Measurements from ENCODE around the gene CENPU. TPM values are rescaled to one million over a fixed set of nuclear protein-coding genes. Genes with fewer than 3 reads are reported as not detected.

CENPU gene
- polyA plus RNA-seq, 1 experiment, result 3.0 TPM

GRCh38 chr4:184760681-184761080 is 26.8 kb upstream of the CENPU start:
- CTCF ChIA-PET, result no interaction called here
- no peak for DNase-seq (ENCODE audit: low read depth)

GRCh38 chr4:184757810-184758209 is 23.9 kb upstream of the CENPU start:
- no peak for DNase-seq (ENCODE audit: low read depth)
- POLR2A ChIA-PET, result interaction anchor here (0.6 kb wide), 1 partner anchor 56 kb away, joined by 3 read pairs; no protein-coding TSS in a partner anchor
- H3K27me3 ChIP-seq (ENCODE audit: control insufficient read depth, insufficient read depth, low read length), result no peaks in the 10 kb centered on the region
- H3K36me3 ChIP-seq (ENCODE audit: control insufficient read depth, insufficient read depth, low read length), result no peaks in the 10 kb centered on the region
- CTCF ChIA-PET, result interaction anchor here (0.8 to 1.4 kb wide), 2 partner anchors 11 to 12 kb away, joined by 3 to 6 read pairs; no protein-coding TSS in a partner anchor
- H3K4me3 ChIP-seq (ENCODE audit: low read depth, low read length), result no peak overlapping the region
- TF ChIP-seq CTCF (IDR thresholded peaks at IDR 0.05; ENCODE audit: insufficient read depth, low read depth, low read length), result no peak

More at GRCh38 chr4:184760681-184761080, 26.8 kb upstream of the CENPU start:
- Histone ChIP-seq H3K36me3 (ENCODE audit: control insufficient read depth, insufficient read depth, low read length) (no peaks in the 10 kb centered on the region), H3K27me3 (ENCODE audit: control insufficient read depth, insufficient read depth, low read length) (no peaks in the 10 kb centered on the region), H3K4me3 (ENCODE audit: low read depth, low read length) (no peak overlapping the region)
- TF ChIP-seq CTCF (IDR thresholded peaks at IDR 0.05; ENCODE audit: insufficient read depth, low read depth, low read length), result no peak
- POLR2A ChIA-PET, result no interaction called here

GRCh38 chr4:184756399-184756798 is 22.5 kb upstream of the CENPU start:
- no peak for TF ChIP-seq CTCF (IDR thresholded peaks at IDR 0.05; ENCODE audit: insufficient read depth, low read depth, low read length)

GRCh38 chr4:184755278-184755677 is 21.4 kb upstream of the CENPU start:
- H3K4me3 ChIP-seq (ENCODE audit: low read depth, low read length), result no peak overlapping the region

More at GRCh38 chr4:184756399-184756798, 22.5 kb upstream of the CENPU start:
- POLR2A ChIA-PET, result no interaction called here
- CTCF ChIA-PET, result interaction anchor here (0.8 kb wide), 1 partner anchor 11 kb away, joined by 3 read pairs; no protein-coding TSS in a partner anchor
- no peaks in the 10 kb centered on the region for H3K36me3 ChIP-seq (ENCODE audit: control insufficient read depth, insufficient read depth, low read length)
- no peak for DNase-seq (ENCODE audit: low read depth)
- H3K27me3 ChIP-seq (ENCODE audit: control insufficient read depth, insufficient read depth, low read length), result no peaks in the 10 kb centered on the region
- H3K4me3 ChIP-seq (ENCODE audit: low read depth, low read length), result no peak overlapping the region

More at GRCh38 chr4:184755278-184755677, 21.4 kb upstream of the CENPU start:
- H3K27me3 ChIP-seq (ENCODE audit: control insufficient read depth, insufficient read depth, low read length), result no peaks in the 10 kb centered on the region
- ChIA-PET CTCF (no interaction called here), POLR2A (no interaction called here)
- no peak for TF ChIP-seq CTCF (IDR thresholded peaks at IDR 0.05; ENCODE audit: insufficient read depth, low read depth, low read length)
- DNase-seq (ENCODE audit: low read depth), result no peak
- H3K36me3 ChIP-seq (ENCODE audit: control insufficient read depth, insufficient read depth, low read length), result no peaks in the 10 kb centered on the region

All from BJ (cell line).